Upper lobe of left lung (tissue), 6 donors: ENCODE data around the gene C16orf82. TPM values are rescaled to one million over a fixed set of nuclear protein-coding genes. Genes with fewer than 3 reads are reported as not detected.
A peak's percentile ranks its signal among the peaks of the same experiment; 100 is the strongest.

Experiments
- ATAC-seq, 2 donors: fragments of 200-7000 bp; cut with Tn5 transposase; one replicate each; pipeline ENCODE4 v1.9.1; 2022; ENCODE audit warnings: mild to moderate bottlenecking in 2 of 2, moderate library complexity in 2 of 2; ENCODE audit not compliant: low FRiP score in 2 of 2
- DNase-seq, 2 donors: peaks; one replicate each; pipeline ENCODE4 v3.0.0-alpha.2; 2019 to 2020
- H3K27ac ChIP-seq, 4 donors: fragments of 200-600 bp; sonication (generic); one replicate each; pipeline ENCODE4 v1.5.1; 2016 to 2019
- H3K27me3 ChIP-seq, 4 donors: fragments of 200-600 bp; sonication (generic); one replicate each; pipeline ENCODE4 v1.5.1; 2017 to 2019
- H3K36me3 ChIP-seq, 4 donors: fragments of 200-600 bp; sonication (generic); one replicate each; pipeline ENCODE4 v1.5.1; 2016 to 2019
- H3K4me1 ChIP-seq, 4 donors: fragments of 200-600 bp; sonication (generic); one replicate each; pipeline ENCODE4 v1.5.1; 2018 to 2019
- H3K4me3 ChIP-seq, 4 donors: fragments of 200-600 bp; sonication (generic); one replicate each; pipeline ENCODE4 v1.5.1; 2017 to 2019; ENCODE audit warnings: mild to moderate bottlenecking in 2 of 4, moderate library complexity in 1 of 4
- H3K9me3 ChIP-seq, 4 donors: fragments of 200-600 bp; sonication (generic); one replicate each; pipeline ENCODE4 v1.5.1; 2018 to 2019
- EP300 ChIP-seq, 4 donors: sonication (generic); formaldehyde crosslinking; IDR thresholded peaks; one replicate each; pipeline ENCODE4 v1.5.1; 2017; ENCODE audit warnings: antibody characterized with exemption in 4 of 4, control low read depth in 2 of 4
- POLR2A ChIP-seq, 4 donors: fragments of 450-650 bp; IDR thresholded peaks; one replicate each; pipeline ENCODE4 v1.5.1; 2016 to 2017; ENCODE audit warnings: antibody characterized with exemption in 4 of 4, mild to moderate bottlenecking in 2 of 4
- POLR2AphosphoS5 ChIP-seq, 2 donors: sonication (generic); formaldehyde crosslinking; IDR thresholded peaks; one replicate each; pipeline ENCODE4 v1.5.1; 2017; ENCODE audit warnings: antibody characterized with exemption in 2 of 2
- WGBS, 2 donors: methylation state at CpG; one replicate each; pipeline ENCODE4 v1.1.5; 2017 to 2018; 5-methylcytosine and 5-hydroxymethylcytosine counted together
- total RNA-seq, 6 donors: library from RNA; depleted of rRNA in 4 of 6; stranded (reverse); fragments of >200 nt in 4 of 6; gene quantifications; one replicate each; pipeline versions ENCODE4 v1.1.0 to v1.2.1, GENCODE V29; 2016 to 2021
- TF ChIP-seq, protein P1 (sequence below), 6 experiments: fragments of 450-650 bp in 4 of 6; fragments of 200-600 bp in 2 of 6; sonication (generic) in 2 of 6; IDR thresholded peaks; one replicate each; pipeline ENCODE4 v1.5.1; 2016 to 2019; ENCODE audit warnings: antibody characterized with exemption in 6 of 6
- donor health status: DM: no; HTN: no; CAD: no; lungs with moderate emphysema.
- donor health status: DM: no; HTN: yes; CAD: no; lungs with severe emphysema.

Gene C16orf82
- total RNA-seq, 6 donors from 2014 or later, result not detected

DNA sequence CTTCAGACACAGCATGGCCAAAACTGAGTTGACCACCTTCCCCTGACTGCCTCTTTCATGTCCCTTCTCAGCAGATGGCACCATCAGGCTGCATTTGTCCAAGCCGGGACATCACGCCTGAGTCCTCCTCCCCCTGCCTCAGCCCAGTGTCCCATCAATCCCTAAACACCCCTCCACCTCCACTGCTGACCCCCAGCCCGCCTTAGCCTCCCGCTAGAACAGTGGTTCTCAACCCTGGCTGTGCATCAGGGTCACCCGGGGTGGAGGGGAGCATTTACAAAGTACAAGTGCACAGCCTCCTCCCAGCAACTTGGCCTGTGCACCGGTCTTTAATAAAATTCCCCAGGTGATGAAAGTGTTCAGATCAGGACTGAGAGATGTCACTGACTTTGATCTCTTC lies 4.0 kb downstream of the C16orf82 start:
- Histone ChIP-seq H3K36me3 (no peaks in the 10 kb centered on the region), H3K27ac (no peak overlapping the region), H3K4me1 (no peaks in the 10 kb centered on the region), H3K27me3 (no peaks in the 10 kb centered on the region), H3K9me3 (no peaks in the 10 kb centered on the region), H3K4me3 (no peak overlapping the region)
- WGBS, 2 donors, result 61 to 68% methylated on average over 5 to 6 of the region's 6 CpGs
- TF ChIP-seq POLR2A (IDR thresholded peaks at IDR 0.05) (no peak), EP300 (IDR thresholded peaks at IDR 0.05) (no peak), POLR2AphosphoS5 (IDR thresholded peaks at IDR 0.05) (no peak)
- TF ChIP-seq, protein P1, sequence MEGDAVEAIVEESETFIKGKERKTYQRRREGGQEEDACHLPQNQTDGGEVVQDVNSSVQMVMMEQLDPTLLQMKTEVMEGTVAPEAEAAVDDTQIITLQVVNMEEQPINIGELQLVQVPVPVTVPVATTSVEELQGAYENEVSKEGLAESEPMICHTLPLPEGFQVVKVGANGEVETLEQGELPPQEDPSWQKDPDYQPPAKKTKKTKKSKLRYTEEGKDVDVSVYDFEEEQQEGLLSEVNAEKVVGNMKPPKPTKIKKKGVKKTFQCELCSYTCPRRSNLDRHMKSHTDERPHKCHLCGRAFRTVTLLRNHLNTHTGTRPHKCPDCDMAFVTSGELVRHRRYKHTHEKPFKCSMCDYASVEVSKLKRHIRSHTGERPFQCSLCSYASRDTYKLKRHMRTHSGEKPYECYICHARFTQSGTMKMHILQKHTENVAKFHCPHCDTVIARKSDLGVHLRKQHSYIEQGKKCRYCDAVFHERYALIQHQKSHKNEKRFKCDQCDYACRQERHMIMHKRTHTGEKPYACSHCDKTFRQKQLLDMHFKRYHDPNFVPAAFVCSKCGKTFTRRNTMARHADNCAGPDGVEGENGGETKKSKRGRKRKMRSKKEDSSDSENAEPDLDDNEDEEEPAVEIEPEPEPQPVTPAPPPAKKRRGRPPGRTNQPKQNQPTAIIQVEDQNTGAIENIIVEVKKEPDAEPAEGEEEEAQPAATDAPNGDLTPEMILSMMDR (IDR thresholded peaks at IDR 0.05), result no peak
- DNase-seq (no peak), ATAC-seq (no peak)

GRCh38 chr16:27073733-27074132 lies 7.0 kb downstream of the C16orf82 start:
- no peak overlapping the region for H3K4me3 ChIP-seq
- WGBS, 2 donors, result 81 to 84% methylated on average over 11 of the region's 11 CpGs
- no peak for DNase-seq
- no peak for ATAC-seq
- no peak for TF ChIP-seq POLR2AphosphoS5 (IDR thresholded peaks at IDR 0.05)
- H3K27me3 ChIP-seq, result no peaks in the 10 kb centered on the region
- H3K9me3 ChIP-seq, result no peaks in the 10 kb centered on the region
- H3K27ac ChIP-seq, result no peak overlapping the region
- H3K36me3 ChIP-seq, result no peaks in the 10 kb centered on the region
- no peaks in the 10 kb centered on the region for H3K4me1 ChIP-seq

GRCh38 chr16:27080895-27081294 lies 14.2 kb downstream of the C16orf82 start:
- Histone ChIP-seq H3K36me3 (no peaks in the 10 kb centered on the region), H3K27ac (no peak overlapping the region), H3K4me3 (no peak overlapping the region), H3K9me3 (no peaks in the 10 kb centered on the region), H3K4me1 (no peaks in the 10 kb centered on the region), H3K27me3 (no peaks in the 10 kb centered on the region)
- DNase-seq (no peak), ATAC-seq (no peak)
- TF ChIP-seq, protein P1 (IDR thresholded peaks at IDR 0.05), result no peak
- TF ChIP-seq POLR2A (IDR thresholded peaks at IDR 0.05) (no peak), POLR2AphosphoS5 (IDR thresholded peaks at IDR 0.05) (no peak), EP300 (IDR thresholded peaks at IDR 0.05) (no peak)
- WGBS, 2 donors, result 19 to 21% methylated on average over 4 of the region's 4 CpGs

DNA sequence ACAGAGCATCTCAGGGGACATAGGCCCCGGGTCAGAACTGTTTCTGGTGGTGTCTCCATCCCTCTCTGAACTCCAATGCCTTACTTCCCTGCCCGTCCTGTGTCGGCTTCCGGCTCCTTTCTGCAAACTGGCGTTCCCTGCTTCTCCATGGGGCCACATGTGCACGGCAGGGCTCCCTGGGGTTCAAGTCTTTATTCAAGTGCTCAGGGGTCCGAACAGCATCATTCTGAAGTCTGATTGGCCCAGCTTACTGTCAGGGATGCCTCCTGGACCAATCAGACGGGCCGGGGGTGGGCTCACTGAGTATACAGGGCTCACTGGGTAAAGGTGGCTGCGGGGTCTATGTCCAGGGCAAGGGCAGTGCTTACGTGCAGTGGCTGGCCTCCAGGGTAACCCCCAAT lies 17.1 kb downstream of the C16orf82 start:
- H3K4me3 ChIP-seq, result no peak overlapping the region
- TF ChIP-seq POLR2A (IDR thresholded peaks at IDR 0.05) (no peak), EP300 (IDR thresholded peaks at IDR 0.05) (no peak), POLR2AphosphoS5 (IDR thresholded peaks at IDR 0.05) (no peak)
- TF ChIP-seq, protein P1 (IDR thresholded peaks at IDR 0.05), result no peak
- no peaks in the 10 kb centered on the region for H3K4me1 ChIP-seq
- H3K9me3 ChIP-seq, result no peaks in the 10 kb centered on the region
- H3K27me3 ChIP-seq, result no peaks in the 10 kb centered on the region
- no peak for ATAC-seq
- peak in 1 of 2 donors; percentile 9 for DNase-seq
- WGBS, 2 donors, result 45 to 58% methylated on average over 6 to 11 of the region's 11 CpGs
- no peak overlapping the region for H3K27ac ChIP-seq
- H3K36me3 ChIP-seq, result no peaks in the 10 kb centered on the region

GRCh38 chr16:27084307-27085028 lies 17.7 kb downstream of the C16orf82 start:
- H3K9me3 ChIP-seq, result no peaks in the 10 kb centered on the region
- no peak overlapping the region for H3K4me3 ChIP-seq
- no peaks in the 10 kb centered on the region for H3K27me3 ChIP-seq
- H3K36me3 ChIP-seq, result no peaks in the 10 kb centered on the region
- no peak overlapping the region for H3K27ac ChIP-seq
- no peak for DNase-seq
- no peaks in the 10 kb centered on the region for H3K4me1 ChIP-seq
- whole genome bisulfite sequencing, 2 donors, result 42 to 57% methylated on average over 7 to 9 of the region's 9 CpGs
- no peak for ATAC-seq
- TF ChIP-seq POLR2AphosphoS5 (IDR thresholded peaks at IDR 0.05) (no peak), EP300 (IDR thresholded peaks at IDR 0.05) (no peak), POLR2A (IDR thresholded peaks at IDR 0.05) (no peak)
- TF ChIP-seq, protein P1 (IDR thresholded peaks at IDR 0.05), result no peak
